ENCODE results near the gene SLC7A10. TPM values are rescaled to one million over a fixed set of nuclear protein-coding genes. Genes with fewer than 3 reads are reported as not detected.

Gene SLC7A10
- total and polyA plus RNA-seq, 2 donors (not counting 1 experiment from before 2014, with no cell fraction given): not detected

GRCh38 chr19:33159149-33159548 lies 66.5 kb downstream of the SLC7A10 start:
- H3K4me3 ChIP-seq (replicated peaks in 1 of 4; ENCODE audit: control extremely low read depth in 1 of 4, insufficient read depth in 1 of 4, low read depth in 3 of 4, low read length in 4 of 4): no peak overlapping the region
- no peaks in the 10 kb centered on the region for H3K4me1 ChIP-seq (ENCODE audit: control insufficient read depth, extremely low read depth, insufficient read depth, low read length)
- H3K4me2 ChIP-seq (ENCODE audit: extremely low read depth, insufficient read depth, low read length): no peak overlapping the region
- no peak overlapping the region for H3K27ac ChIP-seq (ENCODE audit: insufficient read depth, low read length)
- TF ChIP-seq CTCF (conservative IDR thresholded peaks at IDR 0.05 in 1 of 2, IDR thresholded peaks at IDR 0.05 in 1 of 2; ENCODE audit: low read depth in 1 of 2, low read length in 2 of 2) (no peak), EZH2 (IDR thresholded peaks at IDR 0.05; ENCODE audit: low read length, missing control alignments) (no peak)
- no peaks in the 10 kb centered on the region for H3K27me3 ChIP-seq (ENCODE audit: control insufficient read depth, insufficient read depth, low read length)
- H4K20me1 ChIP-seq (ENCODE audit: control insufficient read depth, extremely low read depth, insufficient read depth, low read length): no peaks in the 10 kb centered on the region
- no peak overlapping the region for H3K9ac ChIP-seq (ENCODE audit: insufficient read depth, low read length)
- no peak for DNase-seq (ENCODE audit: low read depth in 2 of 2)
- H2AFZ ChIP-seq (ENCODE audit: low read length): no peak overlapping the region
- H3K9me3 ChIP-seq (ENCODE audit: control insufficient read depth, insufficient read depth, low read depth, low read length): no peaks in the 10 kb centered on the region
- no peaks in the 10 kb centered on the region for H3K36me3 ChIP-seq (ENCODE audit: control insufficient read depth, insufficient read depth, low read length)
- no peaks in the 10 kb centered on the region for H3K79me2 ChIP-seq (ENCODE audit: control insufficient read depth, insufficient read depth, low read length)

Other genes starting within 250 kb of the SLC7A10 start
- gene RHPN2, start 161.0 kb downstream of the SLC7A10 start, total RNA-seq: 1.5 and 3.3 TPM in 2 replicates
- 3.8 and 5.7 TPM in 2 replicates for gene RHPN2, start 161.0 kb downstream of the SLC7A10 start, polyA plus RNA-seq
- gene GPATCH1, start 144.7 kb downstream of the SLC7A10 start, total RNA-seq: 6.3 and 8.0 TPM in 2 replicates
- gene GPATCH1, start 144.7 kb downstream of the SLC7A10 start, polyA plus RNA-seq: 5.4 and 5.6 TPM in 2 replicates
- under 0.01 TPM in 1 of 2 replicates, not detected in the other for gene WDR88, start 93.7 kb downstream of the SLC7A10 start, total RNA-seq
- gene WDR88, start 93.7 kb downstream of the SLC7A10 start, polyA plus RNA-seq: not detected in 2 replicates
- 24.4 and 28.2 TPM in 2 replicates for gene LRP3, start 31.5 kb downstream of the SLC7A10 start, total RNA-seq
- 4.0 and 5.9 TPM in 2 replicates for gene LRP3, start 31.5 kb downstream of the SLC7A10 start, polyA plus RNA-seq
- 0.17 and 0.51 TPM in 2 replicates for gene CEBPA, start 76.7 kb upstream of the SLC7A10 start, total RNA-seq
- gene CEBPA, start 76.7 kb upstream of the SLC7A10 start, polyA plus RNA-seq: 0.05 TPM in 1 of 2 replicates, not detected in the other
- 61.1 and 66.7 TPM in 2 replicates for gene CEBPG, start 147.9 kb upstream of the SLC7A10 start, total RNA-seq
- 10.9 and 13.7 TPM in 2 replicates for gene CEBPG, start 147.9 kb upstream of the SLC7A10 start, polyA plus RNA-seq

All from fibroblast of lung (primary cell).